Cerebellar nuclear complex (tissue), 1 donor: ENCODE data around the gene SHANK1.
A peak's percentile ranks its signal among the peaks of the same experiment; 100 is the strongest.

Experiments
- DNase-seq, 2 experiments: peaks; one replicate each; lab custom pipeline; 2025; lab: John Stamatoyannopoulos, UW

The SHANK1 gene

GRCh38 chr19:50711805-50712204 lies 7.8 kb downstream of the SHANK1 start:
- DNase-seq: no peak

GRCh38 chr19:50711196-50711595 lies 8.4 kb downstream of the SHANK1 start:
- DNase-seq: no peak

GRCh38 chr19:50710612-50711011 lies 9.0 kb downstream of the SHANK1 start:
- DNase-seq: no peak

- no peak for DNase-seq
Measured at GRCh38 chr19:50710094-50710493, 9.5 kb downstream of the SHANK1 start.

- no peak for DNase-seq
Measured at GRCh38 chr19:50708179-50708879, 11.3 kb downstream of the SHANK1 start.

- no peak for DNase-seq
Measured at GRCh38 chr19:50706387-50706786, 13.2 kb downstream of the SHANK1 start.

GRCh38 chr19:50705422-50706019 lies 14.1 kb downstream of the SHANK1 start:
- DNase-seq: no peak

- DNase-seq: no peak
Measured at GRCh38 chr19:50703915-50704796, 15.4 kb downstream of the SHANK1 start.

- no peak for DNase-seq
Measured at GRCh38 chr19:50702871-50703829, 16.5 kb downstream of the SHANK1 start.

- DNase-seq: no peak
Measured at GRCh38 chr19:50702158-50702870, 17.3 kb downstream of the SHANK1 start.

- DNase-seq: no peak
Measured at GRCh38 chr19:50701367-50701985, 18.1 kb downstream of the SHANK1 start.

GRCh38 chr19:50697414-50698124 lies 22.0 kb downstream of the SHANK1 start:
- no peak for DNase-seq

GRCh38 chr19:50696094-50696483 lies 23.5 kb downstream of the SHANK1 start:
- no peak for DNase-seq

- DNase-seq: peak in 1 of 2 experiments; percentile 24
Measured at GRCh38 chr19:50695251-50696093, 24.1 kb downstream of the SHANK1 start.

GRCh38 chr19:50694815-50695145 lies 24.8 kb downstream of the SHANK1 start:
- DNase-seq: no peak

GRCh38 chr19:50693064-50693975 lies 26.3 kb downstream of the SHANK1 start:
- no peak for DNase-seq

GRCh38 chr19:50690439-50690838 lies 29.2 kb downstream of the SHANK1 start:
- DNase-seq: no peak

- no peak for DNase-seq
Measured at GRCh38 chr19:50688766-50689165, 30.8 kb downstream of the SHANK1 start.
